GM19239 (cell line): ENCODE results near the gene PRSS8.
"Not testable (repeated sequence)": the region's sequence is repeated elsewhere in the genome, so short reads cannot be mapped to it uniquely, and the experiment has no call there.

Experiments used
- DNase-seq: peaks from one replicate; pipeline ENCODE4 v3.0.0; 2011; ENCODE audit warnings: low spot score; ENCODE audit not compliant: insufficient read length
- FAIRE-seq: peaks from 2 replicates; lab custom pipeline; 2011; peaks lifted over from hg19 to GRCh38; lab: Jason Lieb, UNC

PRSS8 gene

GRCh38 chr16:31135535-31136286 is at the start of gene PRSS8:
Gene PRSS8, minus strand, starts transcription at chr16:31135727. Its CDS starts 229 bp downstream, at chr16:31135498.
- FAIRE-seq (no peak), DNase-seq (no peak)

DNA sequence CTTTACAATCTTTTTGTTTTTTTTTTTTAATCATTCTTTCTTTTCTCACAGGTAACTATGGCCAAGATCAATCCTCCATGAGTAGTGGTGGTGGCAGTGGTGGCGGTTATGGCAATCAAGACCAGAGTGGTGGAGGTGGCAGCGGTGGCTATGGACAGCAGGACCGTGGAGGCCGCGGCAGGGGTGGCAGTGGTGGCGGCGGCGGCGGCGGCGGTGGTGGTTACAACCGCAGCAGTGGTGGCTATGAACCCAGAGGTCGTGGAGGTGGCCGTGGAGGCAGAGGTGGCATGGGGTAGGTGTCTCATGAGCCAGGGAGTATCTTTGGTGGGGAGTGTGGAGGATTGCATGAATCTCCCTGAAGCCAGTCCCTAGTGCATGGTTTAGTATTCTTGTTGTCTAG is 49.4 kb upstream of the PRSS8 start:
- DNase-seq (no peak), FAIRE-seq (no peak)

DNA sequence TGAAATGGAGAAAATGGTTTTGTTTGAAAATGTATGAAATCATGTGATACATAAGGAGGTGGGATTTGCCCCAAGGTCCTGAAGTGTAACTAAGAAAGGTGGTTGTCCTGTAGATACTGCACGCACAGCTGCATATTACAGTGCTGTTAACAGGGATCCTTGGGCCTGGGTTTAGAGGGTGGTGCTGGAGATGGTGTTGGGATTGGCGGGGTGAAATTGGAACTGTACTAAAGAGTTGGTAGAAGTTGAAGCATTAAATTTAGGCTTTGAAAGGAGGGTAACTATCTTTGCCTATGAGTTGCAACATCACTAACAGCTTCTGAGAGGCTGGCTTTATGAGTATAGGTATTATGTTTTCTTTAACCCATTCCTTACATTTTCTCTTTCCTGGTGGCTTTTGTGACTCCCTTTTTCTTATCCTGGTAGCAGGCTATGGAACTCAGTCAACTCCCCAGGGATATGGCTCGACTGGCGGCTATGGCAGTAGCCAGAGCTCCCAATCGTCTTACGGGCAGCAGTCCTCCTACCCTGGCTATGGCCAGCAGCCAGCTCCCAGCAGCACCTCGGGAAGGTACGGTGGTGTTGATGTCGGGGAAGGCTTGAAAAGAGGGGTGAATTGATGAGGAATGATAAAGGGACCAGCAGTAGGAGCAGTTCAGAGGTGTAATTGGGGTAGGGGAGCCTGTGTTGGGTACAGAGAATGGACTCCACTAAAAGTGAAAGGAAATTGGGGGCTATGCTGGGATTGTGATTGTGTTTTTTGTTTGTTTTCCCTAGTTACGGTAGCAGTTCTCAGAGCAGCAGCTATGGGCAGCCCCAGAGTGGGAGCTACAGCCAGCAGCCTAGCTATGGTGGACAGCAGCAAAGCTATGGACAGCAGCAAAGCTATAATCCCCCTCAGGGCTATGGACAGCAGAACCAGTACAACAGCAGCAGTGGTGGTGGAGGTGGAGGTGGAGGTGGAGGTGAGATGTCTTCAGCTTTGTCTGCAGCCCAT is 48.2 kb upstream of the PRSS8 start:
- DNase-seq: no peak
- no peak for FAIRE-seq

DNA sequence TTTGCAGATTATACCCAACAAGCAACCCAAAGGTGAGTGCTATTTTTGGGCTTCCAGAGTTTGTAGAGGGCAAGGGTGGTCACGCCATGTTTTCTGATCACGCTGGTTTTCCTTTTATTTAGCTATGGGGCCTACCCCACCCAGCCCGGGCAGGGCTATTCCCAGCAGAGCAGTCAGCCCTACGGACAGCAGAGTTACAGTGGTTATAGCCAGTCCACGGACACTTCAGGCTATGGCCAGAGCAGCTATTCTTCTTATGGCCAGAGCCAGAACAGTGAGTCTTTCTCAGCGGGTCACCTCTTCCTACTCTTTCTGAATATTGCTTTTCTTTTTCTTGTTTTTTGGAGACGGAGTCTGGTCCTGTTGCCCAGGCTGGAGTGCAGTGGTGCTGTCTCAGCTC is 46.9 kb upstream of the PRSS8 start:
- no peak for FAIRE-seq
- no peak for DNase-seq

DNA sequence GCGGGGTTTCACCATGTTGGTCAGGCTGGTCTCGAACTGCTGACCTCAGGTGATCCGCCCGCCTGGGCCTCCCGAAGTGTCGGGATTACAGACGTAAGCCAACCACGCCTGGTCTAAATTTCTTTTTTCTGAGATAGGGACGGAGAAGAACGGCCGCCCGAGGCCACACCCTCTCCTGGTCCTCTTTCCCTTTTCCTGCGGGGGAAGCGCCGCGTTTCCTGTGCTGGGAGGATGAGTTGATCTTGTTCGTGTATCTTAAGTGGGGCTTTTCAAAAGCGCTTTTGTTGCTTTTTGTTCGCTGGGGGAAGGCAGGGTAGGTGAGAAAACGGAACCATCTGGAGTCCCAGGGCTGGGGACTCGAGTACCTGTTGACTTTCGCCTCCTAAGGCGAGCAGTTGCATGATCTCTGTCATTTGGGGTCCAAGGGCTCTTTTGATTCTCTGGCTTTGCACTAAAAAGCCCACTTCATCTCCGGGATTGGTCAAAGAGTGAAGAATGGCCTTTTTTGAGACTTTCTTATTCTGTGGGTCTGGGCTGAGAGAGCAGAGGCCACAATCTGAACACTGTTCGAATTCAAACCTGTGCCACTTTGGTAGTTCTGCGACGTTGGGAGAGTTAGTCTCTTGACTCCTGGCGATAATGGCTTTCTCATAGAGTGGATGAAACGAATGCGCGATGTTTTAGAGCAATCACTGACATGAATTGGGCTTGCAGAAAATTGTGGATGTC is 45.7 kb upstream of the PRSS8 start:
- FAIRE-seq: no peak
- DNase-seq: no peak

DNA sequence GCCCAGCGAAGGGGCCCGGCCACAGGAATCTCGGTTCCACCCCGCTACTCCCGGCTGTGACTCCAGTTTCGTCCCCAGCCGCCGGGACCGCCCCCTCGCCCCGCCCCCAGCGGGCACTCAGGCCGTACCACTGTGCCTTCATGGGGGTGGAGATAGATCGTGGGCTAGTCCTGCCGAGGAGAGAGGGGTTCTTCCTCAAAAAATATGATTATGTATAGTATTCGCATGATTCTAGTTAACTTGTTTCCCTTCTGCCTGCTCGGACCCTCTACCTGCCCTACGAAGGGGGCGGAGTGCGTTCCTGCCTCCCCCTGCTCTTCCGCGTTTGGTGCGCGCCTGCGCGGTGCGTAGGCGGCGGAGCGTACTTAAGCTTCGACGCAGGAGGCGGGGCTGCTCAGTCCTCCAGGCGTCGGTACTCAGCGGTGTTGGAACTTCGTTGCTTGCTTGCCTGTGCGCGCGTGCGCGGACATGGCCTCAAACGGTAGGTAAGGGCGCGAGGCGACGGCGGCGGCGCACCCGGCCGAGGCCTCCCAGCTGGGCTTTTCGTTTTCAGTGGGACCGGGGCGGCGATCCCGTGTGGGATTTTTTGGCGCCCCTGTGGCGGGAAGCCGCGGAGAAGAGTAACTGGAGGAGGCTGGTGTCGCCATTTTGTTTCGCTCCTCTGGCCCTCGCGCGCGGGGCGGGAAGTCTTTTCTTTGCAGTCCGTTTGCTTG is 44.4 kb upstream of the PRSS8 start, which contains the start of gene FUS:
TSS of gene FUS (plus strand) at position 393 of the 713 bp plus-strand sequence. CDS start at position 469, 76 bp downstream.
- DNase-seq (peak; percentile 80), FAIRE-seq (peak; percentile 84)

GRCh38 chr16:31179219-31179746 is 43.8 kb upstream of the PRSS8 start:
- DNase-seq: no peak
- no peak for FAIRE-seq

- DNase-seq: no peak
- FAIRE-seq: no peak
Measured at GRCh38 chr16:31177136-31177535, 41.6 kb upstream of the PRSS8 start.

GRCh38 chr16:31170048-31170447 is 34.5 kb upstream of the PRSS8 start:
- not testable (repeated sequence) for FAIRE-seq, DNase-seq

DNA sequence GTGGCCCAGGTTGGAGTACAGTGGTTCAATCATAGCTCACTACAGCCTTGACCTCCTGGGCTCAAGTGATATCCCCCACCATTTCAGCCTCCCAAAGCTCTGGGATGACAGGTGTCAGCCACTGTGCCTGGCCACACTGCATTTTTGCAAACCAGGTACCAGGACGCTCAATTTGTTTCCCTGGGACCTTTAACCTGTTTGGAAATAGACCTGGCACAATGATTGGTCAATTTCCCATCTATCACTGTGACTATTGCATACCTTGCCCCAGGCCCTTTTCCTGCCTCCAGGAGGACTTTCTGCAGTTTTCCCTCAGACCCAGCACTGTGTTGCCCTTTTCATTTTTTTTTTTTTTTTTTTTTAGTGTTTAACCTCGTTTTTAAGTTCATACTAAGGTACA is 33.3 kb upstream of the PRSS8 start:
- FAIRE-seq (no peak), DNase-seq (no peak)

GRCh38 chr16:31167315-31167714 is 31.8 kb upstream of the PRSS8 start:
- DNase-seq (no peak), FAIRE-seq (no peak)

- DNase-seq (no peak), FAIRE-seq (no peak)
Measured at GRCh38 chr16:31157136-31157535, 21.6 kb upstream of the PRSS8 start.

DNA sequence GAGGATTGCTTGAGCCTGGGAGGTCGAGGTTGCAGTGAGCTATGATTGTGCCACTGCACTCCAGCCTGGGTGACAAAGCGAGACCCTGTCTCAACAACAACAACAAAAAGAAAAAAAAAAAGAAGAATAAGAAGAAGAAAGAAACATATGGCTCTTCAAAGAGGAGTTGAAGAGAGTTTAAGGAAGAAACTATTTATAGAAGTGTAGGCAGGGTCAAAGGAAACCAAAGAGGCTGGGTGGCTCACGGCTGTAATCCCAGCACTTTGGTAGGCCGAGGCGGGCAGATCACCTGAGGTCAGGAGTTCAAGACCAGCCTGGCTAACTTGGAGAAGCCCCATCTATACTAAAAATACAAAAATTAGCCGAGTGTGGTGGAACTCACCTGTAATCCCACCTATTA is 15.4 kb upstream of the PRSS8 start:
- DNase-seq, FAIRE-seq: not testable (repeated sequence)

DNA sequence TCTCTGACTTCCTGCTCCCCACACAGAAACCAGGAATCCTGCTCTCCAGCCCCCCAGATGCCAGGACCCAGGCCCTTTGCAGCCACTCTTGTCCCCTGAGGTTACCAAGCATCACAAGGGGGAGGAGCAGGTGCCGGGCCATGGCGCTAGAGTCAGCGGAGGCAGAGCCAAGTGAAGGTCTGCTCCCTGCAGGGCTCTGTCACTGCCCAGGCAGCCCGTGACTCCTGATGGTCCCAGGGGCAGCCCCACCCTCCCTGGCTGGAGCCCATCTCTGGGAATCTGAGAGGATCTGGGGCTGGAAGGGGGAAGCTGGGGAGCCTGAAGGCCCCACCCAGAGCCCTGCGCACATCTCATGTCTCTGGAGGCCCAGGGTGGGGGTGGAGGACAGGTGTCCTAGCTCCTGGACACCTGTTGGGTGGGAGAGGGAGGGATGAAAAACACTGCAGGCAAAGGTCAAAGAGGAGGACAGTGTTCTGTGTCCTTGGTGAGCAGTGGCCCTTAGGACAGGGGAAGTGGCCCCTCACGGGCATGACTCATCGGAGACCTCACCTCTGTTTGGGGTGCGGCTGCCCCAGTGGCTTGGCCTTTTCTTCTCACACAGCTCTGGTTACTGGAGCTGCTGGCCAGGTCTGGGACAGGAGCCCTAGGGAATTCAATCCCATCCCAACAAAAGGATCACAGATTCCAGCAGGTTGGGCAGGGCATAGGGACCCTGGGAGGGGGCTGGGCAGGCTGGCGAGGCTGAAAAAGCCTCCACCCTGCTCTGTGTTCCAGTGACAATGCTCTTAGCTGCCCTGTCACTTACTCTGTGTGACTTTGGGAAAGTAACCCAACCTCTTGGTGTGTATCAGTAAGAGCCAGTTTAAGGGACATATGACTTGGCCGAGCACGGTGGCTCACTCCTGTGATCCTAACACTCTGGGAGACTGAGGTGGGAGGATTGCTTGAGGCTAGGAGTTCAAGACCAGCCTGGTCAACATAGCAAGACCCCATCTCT is 14.7 kb upstream of the PRSS8 start, which contains the start of gene PRSS36:
TSS of gene PRSS36 (minus strand) at position 173 of the 997 bp plus-strand sequence. CDS start at position 142, 31 bp downstream.
- FAIRE-seq: no peak

DNA sequence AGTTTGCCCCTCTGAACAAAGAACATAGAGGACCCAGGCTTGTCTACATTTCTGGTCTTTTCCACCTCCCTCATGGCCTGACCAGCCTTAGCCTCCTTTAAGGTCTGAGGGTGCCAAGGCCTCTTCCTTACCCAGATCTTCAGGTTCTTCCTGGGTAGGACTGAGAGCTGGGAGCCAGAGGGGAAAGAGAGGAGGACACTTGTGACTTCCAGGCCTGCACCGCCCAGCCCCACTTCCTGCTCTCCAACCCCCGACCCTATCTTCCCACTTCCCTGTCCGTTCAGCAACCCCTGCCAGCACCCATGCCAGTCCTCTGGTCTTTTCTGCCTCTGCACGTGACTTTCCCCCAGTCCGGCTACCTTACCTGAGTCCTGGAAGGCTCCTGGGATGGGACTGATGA is 13.8 kb upstream of the PRSS8 start:
- DNase-seq (no peak), FAIRE-seq (no peak)

More for the DNA sequence above, 14.7 kb upstream of the PRSS8 start, which contains the start of gene PRSS36:
- no peak for DNase-seq

DNA sequence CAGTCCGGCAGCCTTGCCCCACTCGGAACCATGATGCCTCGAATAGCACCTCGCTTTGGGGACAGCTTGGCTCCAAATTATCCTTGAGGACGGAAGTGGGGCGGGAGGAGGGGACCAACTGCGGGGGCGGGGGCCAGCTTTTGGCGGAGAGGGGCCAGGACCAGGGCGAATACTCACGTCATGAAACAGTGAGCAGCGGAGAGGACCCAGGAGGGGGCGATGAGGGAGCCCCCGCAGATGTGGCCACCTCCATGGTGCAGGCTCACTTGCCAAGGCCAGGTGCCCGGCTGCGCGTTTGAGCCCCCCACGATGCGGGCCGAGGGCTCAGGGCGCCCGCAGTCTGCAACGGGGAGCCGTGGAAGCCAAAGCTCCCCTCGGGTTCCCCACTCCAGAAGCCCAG is 13.4 kb upstream of the PRSS8 start:
- DNase-seq (no peak), FAIRE-seq (no peak)

- no peak for FAIRE-seq
- no peak for DNase-seq
Measured at GRCh38 chr16:31148281-31148728, 12.8 kb upstream of the PRSS8 start.

GRCh38 chr16:31147574-31147973 is 12.0 kb upstream of the PRSS8 start:
- FAIRE-seq: no peak
- DNase-seq: no peak
